WERI-Rb-1 (cell line): ENCODE results near the gene LRP1-AS.

Experiments used
- DNase-seq: peaks from one replicate; pipeline ENCODE4 v3.0.0-alpha.2; 2020
- H3K27ac ChIP-seq: fragments of 250-450 bp; sonication (Bioruptor Pico); 2 replicates; pipeline ENCODE4 v1.5.1; 2020; ENCODE audit warnings: mild to moderate bottlenecking, moderate library complexity
- H3K27me3 ChIP-seq: fragments of 250-450 bp; sonication (Bioruptor Pico); 2 replicates; pipeline ENCODE4 v1.5.1; 2021; ENCODE audit warnings: mild to moderate bottlenecking, low read depth, moderate library complexity; ENCODE audit not compliant: insufficient read depth, severe bottlenecking
- H3K36me3 ChIP-seq: fragments of 250-450 bp; sonication (Bioruptor Pico); 2 replicates; pipeline ENCODE4 v1.5.1; 2020; ENCODE audit warnings: mild to moderate bottlenecking, moderate library complexity
- H3K4me3 ChIP-seq: 2 replicates; pipeline ENCODE4 v1.5.1; 2011; ENCODE audit warnings: low read depth, mild to moderate bottlenecking, control low read depth, low read length
- H3K9me3 ChIP-seq: fragments of 250-450 bp; sonication (Bioruptor Pico); 2 replicates; pipeline ENCODE4 v1.5.1; 2021; ENCODE audit warnings: mild to moderate bottlenecking, moderate library complexity; ENCODE audit not compliant: severe bottlenecking
- CTCF ChIP-seq: IDR thresholded peaks from 2 replicates; pipeline ENCODE4 v1.5.1; 2011; ENCODE audit warnings: low read depth, mild to moderate bottlenecking, control low read depth, inconsistent platforms, low read length

The LRP1-AS gene

GRCh38 chr12:57188090-57188425, 40.6 kb upstream of the LRP1-AS start:
- H3K27me3 ChIP-seq: no peaks in the 10 kb centered on the region
- H3K9me3 ChIP-seq: no peaks in the 10 kb centered on the region
- DNase-seq: no peak
- no peak for TF ChIP-seq CTCF
- H3K27ac ChIP-seq: no peak overlapping the region
- H3K4me3 ChIP-seq: no peak overlapping the region
- H3K36me3 ChIP-seq: no peaks in the 10 kb centered on the region

- H3K27me3 ChIP-seq: no peaks in the 10 kb centered on the region
- no peaks in the 10 kb centered on the region for H3K9me3 ChIP-seq
- TF ChIP-seq CTCF: no peak
- H3K27ac ChIP-seq: no peak overlapping the region
- DNase-seq: no peak
- H3K4me3 ChIP-seq: no peak overlapping the region
- no peaks in the 10 kb centered on the region for H3K36me3 ChIP-seq
Measured at GRCh38 chr12:57187222-57188089, 40.0 kb upstream of the LRP1-AS start.

- H3K27me3 ChIP-seq: no peaks in the 10 kb centered on the region
- H3K9me3 ChIP-seq: no peaks in the 10 kb centered on the region
- H3K27ac ChIP-seq: no peak overlapping the region
- H3K36me3 ChIP-seq: no peaks in the 10 kb centered on the region
- no peak for TF ChIP-seq CTCF
- DNase-seq: no peak
- H3K4me3 ChIP-seq: no peak overlapping the region
Measured at GRCh38 chr12:57185906-57186508, 38.6 kb upstream of the LRP1-AS start.

- no peak for DNase-seq
- no peak overlapping the region for H3K4me3 ChIP-seq
- H3K9me3 ChIP-seq: no peaks in the 10 kb centered on the region
- TF ChIP-seq CTCF: no peak
- no peaks in the 10 kb centered on the region for H3K36me3 ChIP-seq
- no peaks in the 10 kb centered on the region for H3K27me3 ChIP-seq
- H3K27ac ChIP-seq: no peak overlapping the region
Measured at GRCh38 chr12:57185403-57185802, 38.0 kb upstream of the LRP1-AS start.

- no peaks in the 10 kb centered on the region for H3K27me3 ChIP-seq
- no peaks in the 10 kb centered on the region for H3K36me3 ChIP-seq
- no peak for TF ChIP-seq CTCF
Measured at GRCh38 chr12:57183939-57184725, 36.7 kb upstream of the LRP1-AS start.

More at GRCh38 chr12:57183939-57184725, 36.7 kb upstream of the LRP1-AS start:
- H3K4me3 ChIP-seq: no peak overlapping the region
- no peak for DNase-seq
- no peaks in the 10 kb centered on the region for H3K9me3 ChIP-seq
- H3K27ac ChIP-seq: no peak overlapping the region
